KOPT-K1 (cell line): Measurements from ENCODE around the gene MEA1.

ENCODE experiments used
- H3K27ac ChIP-seq: fragments of 200-600 bp; sonication (generic); 2 replicates; pipeline ENCODE4 v1.5.1; 2016; ENCODE audit warnings: antibody characterized with exemption, mild to moderate bottlenecking, low read depth, low read length; ENCODE audit not compliant: poor library complexity, severe bottlenecking
- H3K36me3 ChIP-seq: fragments of 200-600 bp; sonication (generic); 2 replicates; pipeline ENCODE4 v1.5.1; 2017; ENCODE audit warnings: antibody characterized with exemption, mild to moderate bottlenecking, low read length, moderate library complexity; ENCODE audit not compliant: insufficient read depth
- H3K9me3 ChIP-seq: fragments of 200-600 bp; sonication (generic); 2 replicates; pipeline ENCODE4 v1.5.1; 2017; ENCODE audit warnings: antibody characterized with exemption, low read length, mild to moderate bottlenecking; ENCODE audit not compliant: insufficient read depth, poor library complexity, severe bottlenecking

Gene MEA1

GRCh38 chr6:43026365-43026764 is 12.6 kb upstream of the MEA1 start:
- peaks cover 83% of the 10 kb centered on the region for H3K36me3 ChIP-seq
- H3K27ac ChIP-seq = no peak overlapping the region
- H3K9me3 ChIP-seq = no peaks in the 10 kb centered on the region

- H3K27ac ChIP-seq = no peak overlapping the region
- H3K36me3 ChIP-seq = peaks cover 80% of the 10 kb centered on the region
- H3K9me3 ChIP-seq = no peaks in the 10 kb centered on the region
These were observed 10.7 kb upstream of the MEA1 start for GRCh38 chr6:43024436-43024835.

- Histone ChIP-seq H3K36me3 (peaks cover 77% of the 10 kb centered on the region), H3K9me3 (no peaks in the 10 kb centered on the region), H3K27ac (peak within 1 kb of the TSS; percentile 84)
These were observed 7.7 kb upstream of the MEA1 start, which contains the start of gene RRP36 for GRCh38 chr6:43021270-43022047. Gene RRP36 (plus strand): TSS chr6:43021623. CDS start chr6:43021655, 32 bp downstream.

GRCh38 chr6:43020847-43021246 is 7.1 kb upstream of the MEA1 start:
- peak overlapping the region; percentile 84 for H3K27ac ChIP-seq
- no peaks in the 10 kb centered on the region for H3K9me3 ChIP-seq
- peaks cover 75% of the 10 kb centered on the region for H3K36me3 ChIP-seq

GRCh38 chr6:43020052-43020705 is 6.4 kb upstream of the MEA1 start:
- Histone ChIP-seq H3K9me3 (no peaks in the 10 kb centered on the region), H3K27ac (no peak overlapping the region), H3K36me3 (peaks cover 68% of the 10 kb centered on the region)

GRCh38 chr6:43019152-43019551 is 5.4 kb upstream of the MEA1 start:
- H3K36me3 ChIP-seq = peaks cover 58% of the 10 kb centered on the region
- no peaks in the 10 kb centered on the region for H3K9me3 ChIP-seq
- H3K27ac ChIP-seq = no peak overlapping the region

- Histone ChIP-seq H3K9me3 (no peaks in the 10 kb centered on the region), H3K27ac (no peak overlapping the region), H3K36me3 (peaks cover 53% of the 10 kb centered on the region)
These were observed 3.2 kb upstream of the MEA1 start for GRCh38 chr6:43016943-43017334.

- Histone ChIP-seq H3K36me3 (peaks cover 59% of the 10 kb centered on the region), H3K27ac (no peak overlapping the region), H3K9me3 (no peaks in the 10 kb centered on the region)
These were observed 2.6 kb upstream of the MEA1 start for GRCh38 chr6:43016176-43016942.

- Histone ChIP-seq H3K36me3 (peaks cover 65% of the 10 kb centered on the region), H3K9me3 (no peaks in the 10 kb centered on the region), H3K27ac (peak overlapping the region; percentile 74)
These were observed 726 bp upstream of the MEA1 start for GRCh38 chr6:43014434-43014909.

GRCh38 chr6:43013097-43013842 is 476 bp downstream of the MEA1 start:
- Histone ChIP-seq H3K27ac (peak overlapping the region; percentile 76), H3K36me3 (peaks cover 66% of the 10 kb centered on the region), H3K9me3 (no peaks in the 10 kb centered on the region)

GRCh38 chr6:43012364-43012763 is 1.4 kb downstream of the MEA1 start:
- Histone ChIP-seq H3K27ac (peak overlapping the region; percentile 76), H3K9me3 (no peaks in the 10 kb centered on the region), H3K36me3 (peaks cover 66% of the 10 kb centered on the region)

- peaks cover 68% of the 10 kb centered on the region for H3K36me3 ChIP-seq
- H3K27ac ChIP-seq = no peak overlapping the region
- H3K9me3 ChIP-seq = no peaks in the 10 kb centered on the region
These were observed 2.5 kb downstream of the MEA1 start for GRCh38 chr6:43011207-43011606.

- H3K36me3 ChIP-seq = peaks cover 82% of the 10 kb centered on the region
- no peaks in the 10 kb centered on the region for H3K9me3 ChIP-seq
- no peak overlapping the region for H3K27ac ChIP-seq
These were observed 4.6 kb downstream of the MEA1 start for GRCh38 chr6:43009124-43009523.

GRCh38 chr6:43007126-43007525 is 6.6 kb downstream of the MEA1 start:
- peaks cover 84% of the 10 kb centered on the region for H3K36me3 ChIP-seq
- H3K27ac ChIP-seq = no peak overlapping the region
- no peaks in the 10 kb centered on the region for H3K9me3 ChIP-seq
